GM12878 (cell line): ENCODE results near the gene LRIT2. TPM values are rescaled to one million over a fixed set of nuclear protein-coding genes. Genes with fewer than 3 reads are reported as not detected.

Source experiments
- ATAC-seq: fragments of 200-7000 bp; cut with Tn5 transposase; 3 replicates; pipeline ENCODE4 v1.9.1; 2020; ENCODE audit warnings: mild to moderate bottlenecking, moderate library complexity
- BruUV-seq: library from RNA; stranded (reverse); fragments of 400-500 nt; replicated peaks from 2 replicates; lab custom pipeline; 2021; lab: Mats Ljungman, UMichigan
- CTCF ChIA-PET: fragments of 300-600 bp; sonication (Branson Sonifier 250); formaldehyde crosslinking; extraction: SDS; loops from one replicate; lab custom pipeline; 2021; ENCODE audit warnings: inconsistent platforms; lab: Yijun Ruan, JAX
- POLR2A ChIA-PET: fragments of 350-600 bp; formaldehyde crosslinking; extraction: SDS; loops from one replicate; lab custom pipeline; 2021; ENCODE audit warnings: inconsistent platforms; lab: Charles Lee
- RAD21 ChIA-PET: fragments of 300-600 bp; sonication (Branson Sonifier 250); formaldehyde crosslinking; loops from one replicate; lab custom pipeline; 2023; ENCODE audit warnings: antibody characterized with exemption; ENCODE audit not compliant: unreplicated experiment; lab: Charles Lee
- SMC1A ChIA-PET: fragments of 300-600 bp; sonication (Branson Sonifier 250); formaldehyde crosslinking; loops from one replicate; lab custom pipeline; 2023; ENCODE audit not compliant: unreplicated experiment, uncharacterized antibody; lab: Charles Lee
- DNase-seq: peaks from one replicate; pipeline ENCODE4 v3.0.0-alpha.2; 2011; ENCODE audit warnings: low read depth, low spot score
- FAIRE-seq: peaks from 3 replicates; lab custom pipeline; 2011; peaks lifted over from hg19 to GRCh38; lab: Jason Lieb, UNC
- H2AFZ ChIP-seq: 2 replicates; pipeline ENCODE4 v1.6.0; 2011; ENCODE audit warnings: low read depth, low read length, control low read depth; ENCODE audit not compliant: control insufficient read depth
- H3K27ac ChIP-seq: 2 replicates; pipeline ENCODE4 v1.5.1; 2011; ENCODE audit warnings: control low read depth; ENCODE audit not compliant: control insufficient read depth, insufficient read depth
- H3K27me3 ChIP-seq, 2 experiments: replicated peaks in 1 of 2; 2 replicates each; pipeline versions ENCODE4 v1.6.0 to v1.6.1; 2011; ENCODE audit warnings: low read length in 1 of 2; ENCODE audit not compliant: control insufficient read depth in 2 of 2, insufficient read depth in 2 of 2
- H3K36me3 ChIP-seq, 2 experiments: 2 replicates each; pipeline ENCODE4 v1.5.1; 2011; ENCODE audit warnings: low read length in 1 of 2; ENCODE audit not compliant: control insufficient read depth in 2 of 2, insufficient read depth in 2 of 2
- H3K4me1 ChIP-seq: 2 replicates; pipeline ENCODE4 v1.6.1; 2011; ENCODE audit warnings: mild to moderate bottlenecking, low read length, moderate library complexity, mixed read lengths; ENCODE audit not compliant: control insufficient read depth, insufficient read depth
- H3K4me2 ChIP-seq: 2 replicates; pipeline ENCODE4 v1.6.0; 2011; ENCODE audit warnings: control low read depth; ENCODE audit not compliant: control insufficient read depth, insufficient read depth
- H3K4me3 ChIP-seq: fragments of 200-600 bp; sonication (generic); 2 replicates; pipeline ENCODE4 v1.5.1; 2016
- H3K79me2 ChIP-seq: 2 replicates; pipeline ENCODE4 v1.6.0; 2011; ENCODE audit warnings: low read length; ENCODE audit not compliant: control insufficient read depth, insufficient read depth
- H3K9ac ChIP-seq: 2 replicates; pipeline ENCODE4 v1.8.0; 2011; ENCODE audit warnings: low read length, control low read depth, mixed read lengths; ENCODE audit not compliant: control insufficient read depth, insufficient read depth
- H3K9me3 ChIP-seq: replicated peaks from 3 replicates; pipeline ENCODE4 v1.5.1; 2011; ENCODE audit warnings: mild to moderate bottlenecking, low read length; ENCODE audit not compliant: control insufficient read depth, insufficient read depth
- H4K20me1 ChIP-seq: 2 replicates; pipeline ENCODE4 v1.6.0; 2011; ENCODE audit not compliant: control insufficient read depth, insufficient read depth
- IKZF1 ChIP-seq: fragments of 450-650 bp; conservative IDR thresholded peaks from 2 replicates; pipeline ENCODE4 v1.6.1; 2017; ENCODE audit warnings: antibody characterized with exemption, mild to moderate bottlenecking
- RCOR1 ChIP-seq: conservative IDR thresholded peaks from 2 replicates; pipeline ENCODE4 v1.6.1; 2012; ENCODE audit warnings: low read depth, low read length, improper control_type of control experiment
- SPI1 ChIP-seq: IDR thresholded peaks from 2 replicates; pipeline ENCODE4 v1.6.1; 2011; ENCODE audit warnings: low read depth, mild to moderate bottlenecking, low read length, moderate library complexity, borderline replicate concordance; ENCODE audit not compliant: insufficient read depth
- WGBS: methylation state at CpG from one replicate; pipeline ENCODE4 v1.1.6; 2016; ENCODE audit warnings: low lambda C conversion rate; ENCODE audit not compliant: insufficient replicate concordance, insufficient coverage; ENCODE audit errors: missing lambda C conversion rate; 5-methylcytosine and 5-hydroxymethylcytosine counted together
- in situ Hi-C: fragments of 300-500 bp; cut with MboI; formaldehyde crosslinking; loops from 9 replicates; pipeline ENCODE4 v1.14.3; 2018; ENCODE audit warnings: mixed read lengths
- intact Hi-C: fragments of 100-400 bp; cut with micrococcal nuclease; formaldehyde crosslinking; loops from one replicate; pipeline ENCODE4 v1.14.2; 2022; ENCODE audit not compliant: unreplicated experiment
- polyA plus RNA-seq, 11 experiments: library from polyadenylated mRNA; depleted of rRNA in 4 of 11; unstranded in 6 of 11; stranded (reverse) in 5 of 11; fragments of >200 nt; fragmentation: Nextera tagmentation in 4 of 11; fragmentation: Illumina TruSeq in 1 of 11; extraction: Ambion mirVana in 4 of 11; extraction: Trizol in 1 of 11; gene quantifications; 1 replicate in 1 of 11; 2 replicates in 10 of 11; pipeline versions ENCODE4 v1.2.1 to v1.2.3, GENCODE V29; 2011 to 2016; ENCODE audit warnings: inconsistent platforms in 2 of 11, missing spikeins in 2 of 11, low read depth in 1 of 11
- total RNA-seq, 4 experiments: library from RNA; depleted of rRNA in 3 of 4; stranded (reverse); fragments of >200 nt in 3 of 4; fragmentation: Illumina TruSeq in 1 of 4; extraction: Trizol in 1 of 4; gene quantifications; 2 replicates each; pipeline versions ENCODE4 v1.2.1 to v1.2.3, GENCODE V29; 2013 to 2021
- TF ChIP-seq, protein P1 (sequence below): fragments of 450-650 bp; conservative IDR thresholded peaks from 2 replicates; pipeline ENCODE4 v1.6.1; 2017; ENCODE audit warnings: mild to moderate bottlenecking, moderate library complexity

LRIT2 gene
- total and polyA plus RNA-seq, 10 of the 15 experiments (the other 5 are each of a cell fraction or from before 2014, with no cell fraction given): not detected

DNA sequence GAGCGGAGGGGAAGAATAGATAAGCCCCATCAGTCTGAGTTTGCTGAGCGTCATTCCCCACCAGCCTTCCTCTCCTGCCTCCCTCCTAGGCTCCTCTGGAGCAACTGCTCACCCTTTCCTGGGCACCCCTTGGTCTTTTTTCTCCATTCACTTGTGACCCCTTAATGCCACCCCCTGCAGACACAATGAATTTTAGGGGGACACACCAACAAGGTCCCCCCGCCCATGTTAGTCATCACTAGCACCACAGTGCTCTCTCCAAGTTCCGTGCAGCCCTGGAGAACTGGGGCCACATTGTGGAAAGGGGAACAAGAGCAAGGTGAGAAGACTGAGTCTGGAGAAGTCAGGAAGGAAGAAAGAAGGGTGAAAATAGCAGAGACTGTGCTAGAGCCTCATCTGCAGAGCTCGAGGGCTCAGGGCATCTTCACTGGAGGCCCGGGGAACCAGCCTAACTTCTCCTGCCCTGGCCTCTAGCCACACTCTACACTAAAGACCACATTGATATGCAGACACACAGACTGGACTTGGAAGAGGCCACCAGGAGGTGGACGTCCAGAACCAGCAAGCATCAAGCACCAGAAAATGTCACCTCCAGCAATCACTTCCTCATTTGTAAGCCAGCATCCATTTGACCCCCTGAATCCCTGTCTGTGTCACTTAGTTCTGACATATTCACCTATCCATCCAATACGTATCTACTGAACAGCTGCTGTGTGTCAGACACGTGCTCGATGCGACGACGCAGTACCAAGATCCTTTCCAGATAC is 37.0 kb upstream of the LRIT2 start:
- Histone ChIP-seq H2AFZ (no peak overlapping the region), H3K27me3 (no peaks in the 10 kb centered on the region; a peak in 2 of 4 replicates), H3K79me2 (no peaks in the 10 kb centered on the region), H3K27ac (no peak overlapping the region), H3K9ac (no peak overlapping the region), H3K4me2 (no peak overlapping the region), H3K4me1 (no peaks in the 10 kb centered on the region), H3K4me3 (no peak overlapping the region), H3K9me3 (no peaks in the 10 kb centered on the region), H4K20me1 (no peaks in the 10 kb centered on the region), H3K36me3 (no peaks in the 10 kb centered on the region)
- FAIRE-seq (no peak), DNase-seq (no peak), ATAC-seq (no peak)
- ChIA-PET RAD21 (interaction anchor here (1.5 kb wide), 1 partner anchor 10 kb away, joined by 3 read pairs; no protein-coding TSS in a partner anchor), SMC1A (interaction anchor here (1.9 kb wide), 1 partner anchor 275 kb away, joined by 6 read pairs; no protein-coding TSS in a partner anchor), POLR2A (no interaction called here), CTCF (interaction anchor here (0.6 to 8.3 kb wide), 3 partner anchors 88 to 275 kb away, joined by 3 to 228 read pairs (median 9); no protein-coding TSS in a partner anchor)
- in situ Hi-C loops: no loop called here
- BruUV-seq: no TSS peak
- whole genome bisulfite sequencing: 38% methylated on average over 13 of the region's 13 CpGs
- intact Hi-C loops: loop anchor here (10.0 kb wide), 1 partner anchor 452 kb away; no protein-coding TSS in a partner anchor
- TF ChIP-seq RCOR1: no peak
- peak; percentile 71 for TF ChIP-seq SPI1

- DNase-seq (no peak), FAIRE-seq (no peak), ATAC-seq (no peak)
- in situ Hi-C loops (no loop called here), intact Hi-C loops (loop anchor here (10.0 kb wide), 1 partner anchor 453 kb away; no protein-coding TSS in a partner anchor)
- ChIA-PET POLR2A (no interaction called here), CTCF (interaction anchor here (0.6 to 1.2 kb wide), 2 partner anchors 269 to 454 kb away, joined by 3 to 4 read pairs; no protein-coding TSS in a partner anchor), SMC1A (interaction anchor here (0.9 kb wide), 1 partner anchor 90 kb away, joined by 3 read pairs; no protein-coding TSS in a partner anchor), RAD21 (no interaction called here)
- Histone ChIP-seq H3K4me1 (no peaks in the 10 kb centered on the region), H2AFZ (no peak overlapping the region), H3K36me3 (no peaks in the 10 kb centered on the region), H4K20me1 (no peaks in the 10 kb centered on the region), H3K9me3 (no peaks in the 10 kb centered on the region), H3K9ac (no peak overlapping the region), H3K4me3 (no peak overlapping the region), H3K27ac (no peak overlapping the region), H3K27me3 (no peaks in the 10 kb centered on the region; a peak in 2 of 4 replicates), H3K4me2 (no peak overlapping the region), H3K79me2 (no peaks in the 10 kb centered on the region)
- 22% methylated on average over 7 of the region's 7 CpGs for WGBS
- BruUV-seq: no TSS peak
- TF ChIP-seq, protein P1, sequence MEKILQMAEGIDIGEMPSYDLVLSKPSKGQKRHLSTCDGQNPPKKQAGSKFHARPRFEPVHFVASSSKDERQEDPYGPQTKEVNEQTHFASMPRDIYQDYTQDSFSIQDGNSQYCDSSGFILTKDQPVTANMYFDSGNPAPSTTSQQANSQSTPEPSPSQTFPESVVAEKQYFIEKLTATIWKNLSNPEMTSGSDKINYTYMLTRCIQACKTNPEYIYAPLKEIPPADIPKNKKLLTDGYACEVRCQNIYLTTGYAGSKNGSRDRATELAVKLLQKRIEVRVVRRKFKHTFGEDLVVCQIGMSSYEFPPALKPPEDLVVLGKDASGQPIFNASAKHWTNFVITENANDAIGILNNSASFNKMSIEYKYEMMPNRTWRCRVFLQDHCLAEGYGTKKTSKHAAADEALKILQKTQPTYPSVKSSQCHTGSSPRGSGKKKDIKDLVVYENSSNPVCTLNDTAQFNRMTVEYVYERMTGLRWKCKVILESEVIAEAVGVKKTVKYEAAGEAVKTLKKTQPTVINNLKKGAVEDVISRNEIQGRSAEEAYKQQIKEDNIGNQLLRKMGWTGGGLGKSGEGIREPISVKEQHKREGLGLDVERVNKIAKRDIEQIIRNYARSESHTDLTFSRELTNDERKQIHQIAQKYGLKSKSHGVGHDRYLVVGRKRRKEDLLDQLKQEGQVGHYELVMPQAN: no peak
- no peak for TF ChIP-seq IKZF1
- TF ChIP-seq, all 136 proteins: peak for 0
Observed at GRCh38 chr10:84261236-84261915, 36.0 kb upstream of the LRIT2 start.
